SKM-1 (cell line): ENCODE results near the gene TDRD5.

Source experiments
- DNase-seq: peaks from one replicate; lab custom pipeline; 2025; ENCODE audit not compliant: unreplicated experiment; lab: John Stamatoyannopoulos, UW

The TDRD5 gene, protein sequence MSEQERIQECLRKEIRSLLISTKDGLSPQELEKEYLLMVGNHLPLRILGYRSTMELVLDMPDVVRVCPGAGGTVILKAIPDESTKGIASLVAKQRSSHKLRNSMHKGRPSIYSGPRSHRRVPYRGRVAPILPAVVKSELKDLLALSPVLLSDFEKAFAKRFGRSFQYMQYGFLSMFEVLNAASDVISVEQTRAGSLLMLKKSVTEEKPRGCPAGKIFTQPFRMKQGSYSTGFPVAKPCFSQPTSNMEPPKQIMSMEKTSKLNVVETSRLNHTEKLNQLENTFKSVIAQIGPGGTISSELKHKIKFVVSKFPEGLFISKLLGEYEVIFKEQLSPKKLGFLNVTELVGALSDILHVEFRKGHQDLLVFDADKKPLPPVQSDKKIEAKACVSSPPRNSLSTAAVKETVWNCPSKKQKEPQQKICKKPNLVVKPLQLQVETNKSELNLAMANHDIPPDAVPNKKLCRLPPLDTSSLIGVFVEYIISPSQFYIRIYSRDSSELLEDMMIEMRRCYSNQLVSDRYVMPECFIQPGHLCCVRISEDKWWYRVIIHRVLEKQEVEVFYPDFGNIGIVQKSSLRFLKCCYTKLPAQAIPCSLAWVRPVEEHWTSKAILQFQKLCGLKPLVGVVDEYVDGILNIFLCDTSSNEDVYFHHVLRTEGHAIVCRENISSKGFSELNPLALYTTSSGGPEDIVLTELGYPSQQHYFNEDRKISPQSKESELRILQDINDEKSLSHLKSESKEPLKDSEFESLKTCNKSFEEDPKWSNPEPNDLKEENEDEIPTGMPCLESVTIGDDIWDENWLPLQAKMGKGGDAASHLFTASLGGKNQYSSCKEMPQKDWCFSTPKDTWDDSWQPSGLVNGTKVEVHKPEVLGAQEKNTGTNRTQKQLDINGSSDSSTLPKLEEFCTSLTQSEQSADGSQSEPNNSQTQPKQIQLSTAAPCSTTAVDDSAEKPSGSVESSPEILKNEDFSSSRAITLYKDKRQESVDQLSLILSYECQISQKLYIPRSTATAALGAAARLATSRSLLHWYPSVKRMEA

DNA sequence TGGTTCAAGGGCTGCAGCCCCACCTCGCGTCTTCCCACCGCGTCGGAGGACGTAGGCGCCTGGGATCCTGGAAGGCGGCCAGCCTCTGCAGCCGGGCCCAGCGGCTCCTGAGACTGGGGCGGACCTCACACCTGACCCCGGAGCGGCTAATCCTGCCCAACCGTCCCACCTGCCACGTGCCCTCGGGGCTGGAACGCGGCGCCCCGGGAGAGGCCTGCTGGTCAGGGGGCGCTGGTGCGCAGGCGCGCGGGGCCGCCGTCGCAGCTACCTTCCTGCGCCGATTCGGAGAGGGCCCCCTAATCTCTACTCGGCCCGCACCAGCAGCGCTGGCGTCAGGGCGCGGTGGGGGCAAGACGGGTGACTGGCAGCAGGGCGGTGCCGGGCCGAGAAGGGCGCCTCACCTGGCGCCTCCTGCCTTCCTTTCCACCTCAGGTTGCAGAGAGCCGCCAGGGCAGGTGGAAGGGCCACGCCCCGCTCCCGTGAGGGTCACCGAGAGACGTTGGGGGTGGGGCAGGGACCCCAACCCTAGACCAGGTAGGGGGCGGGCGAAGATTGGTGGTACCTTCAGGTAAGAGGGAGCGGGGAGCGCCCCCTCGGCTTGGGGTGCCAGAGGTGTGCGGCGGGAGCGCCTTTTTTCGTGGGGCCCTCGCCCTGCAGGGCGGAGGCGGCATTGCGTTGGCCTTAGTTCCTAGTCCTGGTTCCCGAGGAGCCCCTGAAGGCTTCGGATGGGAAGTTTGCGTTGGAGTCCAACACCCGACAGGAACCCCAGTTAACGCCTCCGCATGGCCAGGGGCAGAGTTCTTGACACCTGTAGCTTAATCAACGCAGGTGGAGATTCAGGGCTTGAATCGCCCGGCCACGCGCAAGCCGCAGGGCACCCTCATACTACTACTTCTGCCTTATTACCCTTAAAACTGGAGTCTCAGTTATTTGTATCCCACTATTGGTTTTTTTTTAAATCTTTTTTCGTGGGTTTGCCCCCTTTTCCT lies at the start of gene TDRD5:
Gene TDRD5 (plus strand): TSS at position 241 of the 989 bp plus-strand sequence. CDS start 784 bp downstream, outside the sequence.
- DNase-seq: no peak

DNA sequence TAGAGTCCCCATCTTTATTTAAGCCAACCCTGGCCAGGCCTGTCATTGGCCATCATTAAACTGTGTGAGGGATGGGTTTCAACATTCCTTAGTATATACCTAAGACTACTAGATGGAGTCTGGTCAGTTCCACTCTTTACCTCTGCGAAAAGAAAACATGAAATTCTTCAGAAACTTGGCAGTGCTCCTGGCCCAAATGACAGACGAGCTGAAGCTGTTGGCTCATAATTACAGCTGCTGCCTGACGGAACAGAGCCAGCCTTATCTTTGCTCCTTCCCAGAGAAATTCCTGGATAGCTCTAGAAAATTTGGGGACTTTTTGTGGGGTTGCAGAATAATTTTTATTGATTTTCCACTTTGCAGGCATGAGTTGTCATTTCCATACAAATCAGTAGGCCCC lies 46.3 kb upstream of the TDRD5 start:
- DNase-seq: no peak

DNA sequence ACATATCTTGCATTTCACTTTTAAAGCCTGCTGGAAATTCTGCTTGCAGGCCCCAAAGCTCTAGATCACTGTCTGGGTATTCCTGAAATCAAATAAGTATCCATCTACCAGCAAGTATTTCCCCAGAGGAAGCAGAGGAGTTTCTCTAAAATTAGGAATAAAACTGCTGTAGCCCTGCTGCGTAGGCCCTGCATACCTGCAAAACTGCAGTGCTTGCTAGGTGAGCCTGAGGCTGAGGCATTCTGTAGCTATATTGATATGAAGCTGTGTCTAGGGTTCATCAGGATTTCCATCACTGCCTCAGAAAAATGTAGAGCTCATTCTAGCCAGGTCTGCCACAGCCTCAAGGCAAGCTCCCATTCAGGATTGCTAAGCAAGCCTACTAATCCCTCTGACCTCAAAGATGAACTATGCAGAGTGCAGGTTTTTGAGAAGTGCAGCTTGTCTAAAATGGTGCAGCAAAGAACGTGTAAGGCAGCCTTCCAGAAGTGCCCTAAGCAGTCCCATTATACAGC lies 44.6 kb upstream of the TDRD5 start:
- DNase-seq: no peak

DNA sequence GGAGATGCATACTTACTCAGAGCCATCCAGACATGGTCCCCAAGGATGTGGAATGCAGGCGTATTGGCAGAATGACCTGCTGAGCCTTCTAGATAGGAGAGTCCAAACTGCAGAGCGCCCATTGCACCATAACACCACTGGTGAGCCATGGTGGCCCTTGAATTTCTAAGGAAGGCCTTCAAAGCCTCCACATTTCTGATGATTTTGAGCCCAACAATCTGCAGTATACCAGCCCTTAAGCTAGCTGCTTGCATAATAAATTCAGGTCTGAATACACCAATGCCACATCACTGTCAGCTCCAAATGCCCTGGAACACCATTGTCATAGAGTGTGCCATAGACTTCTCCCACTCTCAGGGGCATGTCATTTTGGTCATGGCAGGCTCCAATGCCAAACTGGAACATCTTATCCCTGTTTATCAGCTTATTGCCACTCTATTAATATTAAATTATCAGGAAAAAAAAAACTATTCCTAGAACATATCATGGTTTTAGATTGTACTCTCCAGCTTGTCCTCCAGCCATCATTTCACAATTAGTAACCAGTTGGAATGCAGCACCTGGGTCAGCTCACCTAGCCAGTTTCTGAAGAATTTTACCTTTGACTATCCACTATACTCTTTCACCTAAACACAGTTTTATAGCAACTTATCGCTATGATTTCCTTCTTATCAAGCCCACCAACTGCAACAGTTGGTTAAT lies 42.8 kb upstream of the TDRD5 start:
- no peak for DNase-seq

DNA sequence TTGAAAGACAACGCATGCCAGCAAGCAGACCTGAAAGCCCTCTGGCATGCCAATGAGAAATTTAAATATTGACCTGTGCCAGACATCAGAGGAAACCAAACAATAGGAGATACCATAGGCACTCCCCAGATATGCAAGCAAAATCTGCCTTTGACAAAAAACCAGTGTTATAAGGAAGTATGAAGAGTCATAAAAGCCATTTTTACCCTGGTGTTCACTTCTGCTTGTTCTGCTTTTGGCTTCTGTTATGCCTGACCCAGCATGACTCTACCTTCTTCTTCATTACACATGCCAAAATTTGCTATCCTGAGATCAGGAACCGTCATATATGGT lies 42.3 kb upstream of the TDRD5 start:
- no peak for DNase-seq

DNA sequence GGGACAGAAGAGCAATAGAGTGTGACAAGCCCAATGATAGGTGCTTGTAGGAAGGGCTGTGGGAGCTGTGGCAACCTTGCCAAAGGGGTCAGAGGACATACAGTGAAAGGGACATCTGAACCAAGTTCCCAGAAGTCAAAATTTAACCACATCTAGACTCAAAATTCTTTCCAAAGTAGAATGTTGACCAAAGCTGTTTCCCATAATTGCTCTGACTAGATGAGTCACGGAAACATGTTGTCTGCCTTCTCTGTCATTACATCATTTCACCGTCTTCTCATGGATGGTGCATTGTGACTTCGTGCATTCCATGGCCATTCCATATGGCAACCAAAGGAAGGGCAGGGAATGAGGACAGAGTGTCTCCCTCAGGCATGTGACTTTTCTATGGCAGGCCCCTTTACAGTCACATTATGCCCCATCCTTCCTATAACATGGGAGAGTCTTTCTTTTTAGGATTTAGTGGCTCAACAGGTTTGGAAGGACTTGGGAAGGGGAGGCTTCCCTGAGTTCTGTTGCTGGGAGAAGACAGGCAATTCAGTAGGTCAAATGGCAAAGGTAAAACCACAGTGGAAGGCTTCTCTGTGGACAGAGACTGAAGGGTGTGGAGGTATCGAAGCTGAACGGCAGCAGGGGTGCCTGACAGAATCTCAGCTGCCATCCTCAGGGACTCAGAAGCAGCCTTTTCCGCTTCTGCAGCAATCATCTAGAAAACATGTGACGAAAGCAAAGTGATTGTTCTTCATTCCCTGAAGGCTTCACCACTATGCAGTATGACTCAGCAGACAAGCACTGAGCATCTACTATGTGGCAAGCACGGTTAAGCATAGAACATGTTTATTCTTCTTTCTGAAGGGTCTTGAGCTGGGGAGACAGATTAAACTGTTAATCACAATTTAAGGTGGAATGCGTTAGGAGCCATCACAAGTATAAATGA lies 40.6 kb upstream of the TDRD5 start:
- DNase-seq: no peak

DNA sequence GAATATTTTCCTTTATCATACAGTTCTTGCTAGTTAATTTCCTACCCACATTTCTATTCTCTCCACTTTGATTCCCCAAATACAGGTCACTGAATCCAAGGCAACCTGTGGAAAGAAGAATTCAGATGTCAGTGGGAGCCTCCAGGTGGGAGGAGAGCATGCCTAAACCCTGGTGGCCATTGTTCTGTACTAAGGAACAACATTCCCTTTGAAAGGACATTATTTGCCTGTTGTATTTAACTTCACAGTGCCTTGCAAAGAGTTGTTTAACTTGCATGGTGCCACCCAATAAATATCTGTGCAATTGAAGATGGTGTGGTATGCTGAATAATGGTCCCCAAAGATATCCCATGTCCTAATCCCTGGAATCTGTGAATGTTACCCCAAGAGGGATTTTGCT lies 37.2 kb upstream of the TDRD5 start:
- DNase-seq: no peak

DNA sequence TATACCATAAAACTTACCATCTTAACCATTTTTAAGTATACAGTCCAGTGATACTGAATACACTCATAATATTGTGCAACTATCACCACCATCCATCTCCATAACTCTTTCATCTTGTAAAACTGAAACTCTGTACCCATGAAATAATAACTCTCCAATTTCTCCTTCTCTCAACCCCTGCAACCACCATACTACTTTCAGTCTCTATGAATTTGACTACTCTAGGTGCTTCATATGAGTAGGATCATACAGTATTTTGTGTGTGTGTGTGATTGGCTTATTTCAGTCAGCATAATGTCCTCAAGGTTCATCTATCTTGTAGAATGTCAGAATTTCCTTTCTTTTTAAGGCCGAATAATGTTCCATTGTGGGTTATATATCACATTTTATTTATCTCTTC lies 33.6 kb upstream of the TDRD5 start:
- no peak for DNase-seq

DNA sequence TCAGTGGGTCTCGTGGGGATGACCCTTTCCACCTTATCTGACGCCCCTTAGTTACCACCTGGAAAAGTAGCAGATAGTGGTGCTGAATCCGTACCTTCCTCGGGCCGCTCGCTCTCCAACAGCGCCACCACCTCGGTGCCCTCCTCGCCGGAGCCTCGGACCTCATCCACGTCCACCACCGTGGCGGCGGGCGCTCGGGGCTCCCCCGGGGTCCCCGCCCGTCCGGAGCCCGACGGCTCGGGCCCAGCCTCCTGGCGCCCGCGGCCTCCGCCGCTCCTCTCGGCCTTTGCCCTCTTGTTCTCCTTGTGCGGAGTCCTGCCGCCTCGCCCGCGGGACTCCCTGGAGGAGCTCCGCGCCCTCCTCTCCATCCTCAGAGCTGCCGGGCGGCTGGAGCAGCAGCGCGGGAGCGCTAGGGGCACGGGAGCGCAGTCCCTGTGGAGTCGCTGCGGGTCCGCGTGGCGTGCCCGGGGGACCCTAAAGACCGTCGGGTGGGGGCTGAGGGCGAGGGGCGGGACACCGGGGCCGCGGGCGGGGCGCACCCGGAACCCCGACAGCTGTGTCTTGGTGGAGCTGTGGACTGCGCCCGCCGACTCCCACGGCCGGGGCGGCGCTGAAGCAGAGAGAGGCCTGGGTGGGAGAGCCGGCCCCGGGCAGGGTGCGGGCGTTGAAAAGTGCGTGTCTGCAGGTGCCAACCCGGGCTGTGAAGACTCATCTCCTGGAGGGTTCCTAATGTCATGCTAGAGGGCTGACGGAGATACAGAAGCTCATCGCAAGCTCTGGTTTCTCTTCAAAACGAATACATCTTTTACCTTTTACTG lies 15.9 kb upstream of the TDRD5 start, which contains the start of gene NPHS2:
Gene NPHS2 (minus strand): TSS at position 452 of the 818 bp plus-strand sequence. CDS start 84 bp downstream, at position 368.
- DNase-seq: no peak

DNA sequence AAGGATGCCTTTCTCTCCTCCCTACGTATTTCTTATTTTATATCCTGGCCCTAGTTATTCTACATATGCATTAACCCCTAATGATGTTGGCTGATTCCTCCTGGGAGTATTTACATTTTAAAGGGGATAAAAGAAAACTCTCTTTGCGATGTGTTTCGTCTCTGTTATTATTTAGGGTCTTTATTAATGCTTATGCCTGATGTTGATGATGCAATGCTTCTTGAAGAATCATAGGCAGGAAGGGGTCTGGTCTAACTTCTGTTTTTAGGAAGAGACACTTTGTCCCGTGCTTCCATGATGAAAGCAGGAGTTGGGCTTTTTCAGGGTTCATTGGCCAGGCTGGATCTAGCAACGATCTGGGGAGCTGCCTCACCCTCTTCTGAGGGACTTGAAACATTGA lies 15.1 kb upstream of the TDRD5 start:
- no peak for DNase-seq

DNA sequence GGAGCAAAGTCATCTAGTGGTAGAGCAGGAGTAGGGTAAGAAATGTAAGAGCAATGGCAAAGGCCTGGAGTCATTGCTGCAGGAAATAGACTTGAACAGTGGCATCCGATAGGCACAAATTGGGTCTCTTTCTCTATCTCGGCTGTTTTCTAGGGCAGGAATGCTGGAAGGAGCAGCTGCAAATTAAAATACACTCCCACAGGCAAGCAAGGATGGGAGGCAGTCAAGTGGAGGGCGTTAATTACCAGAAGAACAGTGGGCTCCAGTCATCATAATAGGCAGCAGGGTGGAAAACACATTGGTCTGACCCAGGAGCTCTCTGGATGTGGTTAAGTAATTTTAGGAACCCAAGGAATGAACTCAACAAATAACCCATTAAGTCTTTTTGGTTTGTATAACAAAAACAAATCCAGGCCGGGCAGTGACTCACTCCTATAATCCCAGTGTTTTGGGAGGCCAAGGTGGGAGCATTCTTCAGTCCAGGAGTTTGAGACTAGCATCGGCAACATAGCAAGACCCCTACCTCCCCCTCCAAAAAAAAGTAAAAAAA lies 7.8 kb upstream of the TDRD5 start:
- DNase-seq: no peak

DNA sequence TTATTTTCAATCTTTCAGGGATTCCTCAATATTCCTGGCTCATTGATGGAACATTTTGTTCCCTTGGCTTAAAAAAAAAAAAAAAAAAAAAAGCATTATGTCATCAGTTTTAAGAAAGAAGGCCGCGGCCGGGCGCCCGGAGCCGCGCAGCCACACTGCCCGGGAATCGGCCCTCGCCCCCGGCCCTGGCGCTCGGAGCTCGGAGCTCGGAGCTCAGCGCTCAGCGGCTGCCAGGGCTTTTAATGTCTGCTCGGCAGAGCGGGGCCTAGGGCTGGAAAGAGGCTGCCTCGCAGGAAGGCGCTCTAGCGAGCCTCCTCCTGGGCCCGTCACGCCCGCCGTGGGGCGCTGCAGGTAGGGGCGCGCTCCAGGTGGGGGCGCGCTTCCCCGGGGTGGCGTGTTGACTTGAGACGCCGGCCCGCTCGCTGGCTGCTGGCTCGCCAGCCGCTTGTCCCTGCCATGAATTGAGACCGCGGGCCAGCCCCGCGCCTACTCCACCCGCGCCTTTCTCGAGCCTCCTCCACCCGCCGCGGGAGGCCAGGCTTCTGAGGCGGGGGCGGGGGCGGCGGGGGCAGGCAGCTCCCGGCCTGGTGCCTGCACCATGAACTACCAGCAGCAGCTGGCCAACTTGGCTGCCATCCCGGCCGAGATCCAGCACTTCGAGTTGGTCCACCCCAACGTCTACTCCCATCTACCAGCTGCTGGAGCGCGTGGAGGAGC lies 5.4 kb upstream of the TDRD5 start:
- DNase-seq: no peak

DNA sequence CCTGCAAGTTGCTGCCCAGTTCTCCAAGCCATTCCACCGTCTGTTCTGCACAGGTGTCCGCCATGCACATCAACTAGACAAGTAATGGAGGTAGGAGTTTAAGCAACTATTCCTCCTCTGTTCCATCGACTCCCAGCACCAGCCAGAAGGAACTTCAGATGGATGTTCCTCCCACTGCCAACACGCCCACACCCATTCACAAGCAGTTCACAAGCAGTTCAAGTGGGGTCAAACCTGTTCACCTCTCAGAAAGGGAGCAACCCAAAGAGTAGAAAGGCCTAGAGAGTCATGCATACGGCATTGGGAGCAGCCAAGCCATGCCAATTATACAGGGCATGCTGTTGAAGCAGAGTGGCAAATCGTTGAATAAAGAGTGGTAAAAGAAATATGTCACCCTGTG lies 4.3 kb upstream of the TDRD5 start:
- no peak for DNase-seq

DNA sequence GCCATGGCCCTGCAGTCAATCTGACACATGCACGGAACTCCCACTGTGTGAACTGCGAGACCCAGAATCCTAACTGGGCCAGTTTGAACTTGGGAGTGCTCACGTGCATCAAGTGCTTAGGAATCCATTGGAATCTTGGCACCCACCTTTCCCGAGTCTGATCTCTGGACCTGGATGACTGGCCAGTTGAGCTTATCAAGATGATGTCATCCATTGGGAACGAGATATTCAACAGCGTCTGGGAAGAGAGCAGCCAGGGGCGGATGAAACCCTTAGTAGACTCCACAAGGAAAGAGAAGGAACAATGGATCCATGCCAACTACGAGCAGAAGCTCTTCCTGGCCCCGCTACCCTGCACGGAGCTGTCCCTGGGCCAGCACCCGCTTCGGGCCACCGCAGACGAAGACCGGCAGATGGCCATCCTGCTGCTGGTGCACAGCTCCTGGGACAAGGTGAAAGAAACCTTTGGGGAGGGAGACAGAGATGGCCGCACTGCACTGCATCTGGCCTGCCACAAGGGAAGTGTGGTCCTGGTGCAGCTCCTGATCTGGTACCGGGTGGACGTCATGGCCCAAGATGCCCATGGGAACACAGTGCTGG lies 3.1 kb upstream of the TDRD5 start:
- DNase-seq: no peak

DNA sequence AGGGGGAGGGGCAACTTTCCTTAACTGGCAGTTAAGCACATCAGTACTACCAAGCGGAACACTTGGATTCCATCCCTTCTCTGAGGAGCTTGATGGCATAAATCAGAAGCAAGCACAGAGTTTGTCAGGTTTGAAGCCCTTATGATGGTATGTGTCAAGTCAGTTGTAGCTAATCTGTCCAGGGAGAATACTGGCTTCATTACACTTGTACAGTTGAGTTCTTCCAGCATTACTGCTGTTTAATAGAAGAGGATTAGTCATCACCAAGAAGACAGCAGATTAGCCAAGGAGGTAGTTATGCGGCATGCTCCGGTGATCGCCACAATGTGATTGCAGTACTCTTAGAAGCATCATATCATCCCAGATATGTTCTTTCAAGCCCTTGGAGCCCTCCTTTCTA lies 2.1 kb upstream of the TDRD5 start:
- DNase-seq: no peak

DNA sequence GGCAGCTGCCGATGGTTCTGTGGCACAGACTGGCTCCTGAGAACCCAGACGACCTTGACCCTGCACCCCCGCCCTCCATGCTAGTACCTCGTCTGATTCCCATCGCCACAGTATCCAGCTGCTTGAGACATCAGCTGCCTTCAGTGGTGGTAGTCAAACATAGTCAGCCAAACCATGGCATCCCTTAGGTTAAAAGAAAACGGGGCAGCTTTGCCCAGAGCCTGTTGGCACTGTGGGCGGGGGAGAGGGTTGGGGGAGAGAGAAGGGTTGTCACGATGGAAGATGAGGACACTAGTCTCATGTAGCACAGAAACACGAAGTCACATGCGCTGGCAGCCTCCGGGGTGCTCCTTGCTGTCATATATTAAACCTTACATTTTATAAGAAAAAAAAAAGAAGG lies 961 bp upstream of the TDRD5 start:
- DNase-seq: no peak

DNA sequence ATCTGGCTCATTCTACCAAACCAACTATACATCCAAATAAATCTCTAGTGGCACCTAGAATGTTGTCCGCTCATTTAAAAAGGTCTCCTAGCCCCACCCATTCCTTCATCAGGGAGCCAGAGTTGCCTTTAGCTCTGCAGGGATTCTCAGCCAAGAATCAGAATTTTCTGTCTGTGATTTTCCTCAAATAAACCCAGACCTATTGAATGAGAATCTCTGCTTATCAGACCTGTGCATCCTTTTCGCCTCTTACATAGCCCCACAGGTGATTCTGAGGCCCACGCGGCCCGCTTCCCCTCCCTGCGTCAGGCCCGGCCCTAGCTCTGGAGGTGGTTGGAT lies 410 bp upstream of the TDRD5 start:
- no peak for DNase-seq
